B cell (primary cell): ENCODE measurements around the gene TKT.

Source experiments
- EZH2 ChIP-seq: IDR thresholded peaks from 2 replicates; pipeline ENCODE4 v1.6.1; 2012; ENCODE audit warnings: borderline replicate concordance, low read depth, mild to moderate bottlenecking, moderate library complexity, low read length; ENCODE audit not compliant: insufficient read depth, poor library complexity, severe bottlenecking
- TF ChIP-seq, protein P1 (sequence below): fragments of 200-600 bp; IDR thresholded peaks from one replicate; pipeline ENCODE4 v1.8.0; 2022; ENCODE audit warnings: antibody characterized with exemption, mild to moderate bottlenecking

DNA sequence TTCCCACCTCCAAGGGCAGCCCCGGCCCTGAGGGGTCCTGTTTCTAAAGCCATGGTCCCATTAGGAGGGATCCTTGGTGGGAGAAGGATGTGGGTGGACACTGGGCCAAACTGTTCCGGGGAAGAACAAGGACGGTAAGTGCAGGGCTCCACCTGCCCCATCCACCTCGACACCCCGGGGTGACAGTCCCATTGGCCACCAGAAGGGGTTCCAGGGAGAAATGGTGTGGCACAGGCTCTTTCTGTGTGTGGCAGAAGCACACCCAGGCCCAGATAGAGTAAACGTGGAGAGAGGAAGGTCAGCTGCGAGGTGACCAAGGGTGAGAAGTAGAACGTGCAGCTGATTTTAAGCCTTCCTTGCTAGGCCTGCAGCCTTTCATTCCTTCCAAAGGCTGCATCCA is 12.0 kb downstream of the TKT start:
- no peak for TF ChIP-seq EZH2
- TF ChIP-seq, protein P1, sequence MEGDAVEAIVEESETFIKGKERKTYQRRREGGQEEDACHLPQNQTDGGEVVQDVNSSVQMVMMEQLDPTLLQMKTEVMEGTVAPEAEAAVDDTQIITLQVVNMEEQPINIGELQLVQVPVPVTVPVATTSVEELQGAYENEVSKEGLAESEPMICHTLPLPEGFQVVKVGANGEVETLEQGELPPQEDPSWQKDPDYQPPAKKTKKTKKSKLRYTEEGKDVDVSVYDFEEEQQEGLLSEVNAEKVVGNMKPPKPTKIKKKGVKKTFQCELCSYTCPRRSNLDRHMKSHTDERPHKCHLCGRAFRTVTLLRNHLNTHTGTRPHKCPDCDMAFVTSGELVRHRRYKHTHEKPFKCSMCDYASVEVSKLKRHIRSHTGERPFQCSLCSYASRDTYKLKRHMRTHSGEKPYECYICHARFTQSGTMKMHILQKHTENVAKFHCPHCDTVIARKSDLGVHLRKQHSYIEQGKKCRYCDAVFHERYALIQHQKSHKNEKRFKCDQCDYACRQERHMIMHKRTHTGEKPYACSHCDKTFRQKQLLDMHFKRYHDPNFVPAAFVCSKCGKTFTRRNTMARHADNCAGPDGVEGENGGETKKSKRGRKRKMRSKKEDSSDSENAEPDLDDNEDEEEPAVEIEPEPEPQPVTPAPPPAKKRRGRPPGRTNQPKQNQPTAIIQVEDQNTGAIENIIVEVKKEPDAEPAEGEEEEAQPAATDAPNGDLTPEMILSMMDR = no peak
